Neural cell (in vitro differentiated cells): ENCODE results near the gene ABCA6. TPM values are rescaled to one million over a fixed set of nuclear protein-coding genes. Genes with fewer than 3 reads are reported as not detected.

ENCODE experiments used
- H2AFZ ChIP-seq: fragments of 200-600, 300-800 bp; sonication (generic), shearing (Covaris generic); 2 replicates; pipeline ENCODE4 v1.6.0; 2014; ENCODE audit warnings: low read depth, mild to moderate bottlenecking, antibody characterized with exemption, low read length, moderate library complexity
- H3F3A ChIP-seq: fragments of 200-600 bp; shearing (Covaris generic); 2 replicates; pipeline ENCODE4 v1.6.1; 2016; ENCODE audit warnings: mild to moderate bottlenecking, moderate library complexity, mixed read lengths, antibody characterized with exemption, low read length; ENCODE audit not compliant: insufficient read depth, poor library complexity, severe bottlenecking
- H3K27ac ChIP-seq: fragments of 200-600, 300-800 bp; sonication (generic), shearing (Covaris generic); 2 replicates; pipeline ENCODE4 v1.5.1; 2014; ENCODE audit warnings: mild to moderate bottlenecking, low read length, moderate library complexity
- H3K27me3 ChIP-seq: fragments of 300-800, 200-600 bp; sonication (generic), shearing (Covaris generic); 2 replicates; pipeline ENCODE4 v1.6.0; 2014; ENCODE audit warnings: mild to moderate bottlenecking, low read depth, low read length, moderate library complexity; ENCODE audit not compliant: insufficient read depth
- H3K36me3 ChIP-seq: fragments of 300-800, 200-600 bp; sonication (generic), shearing (Covaris generic); 2 replicates; pipeline ENCODE4 v1.5.1; 2014; ENCODE audit warnings: mild to moderate bottlenecking, antibody characterized with exemption, low read length, moderate library complexity; ENCODE audit not compliant: insufficient read depth
- H3K4me2 ChIP-seq: fragments of 300-800, 200-600 bp; sonication (generic), shearing (Covaris generic); 2 replicates; pipeline ENCODE4 v1.6.0; 2014; ENCODE audit warnings: mild to moderate bottlenecking, low read length
- H3K4me3 ChIP-seq: fragments of 300-800, 200-600 bp; sonication (generic), shearing (Covaris generic); 2 replicates; pipeline ENCODE4 v1.5.1; 2014; ENCODE audit warnings: mild to moderate bottlenecking, low read length, moderate library complexity
- H3K79me2 ChIP-seq: fragments of 200-600 bp; shearing (Covaris generic); replicated peaks from 2 replicates; pipeline ENCODE4 v1.6.0; 2014; ENCODE audit warnings: mild to moderate bottlenecking, low read length, moderate library complexity; ENCODE audit not compliant: insufficient read depth
- H3K9ac ChIP-seq: fragments of 300-800, 200-600 bp; sonication (generic), shearing (Covaris generic); 2 replicates; pipeline ENCODE4 v1.6.1; 2016; ENCODE audit warnings: mild to moderate bottlenecking, low read length, mixed read lengths
- H3K9me2 ChIP-seq: fragments of 200-600 bp; shearing (Covaris generic); 2 replicates; pipeline ENCODE4 v1.6.1; 2016; ENCODE audit warnings: mild to moderate bottlenecking, low read length, mixed read lengths; ENCODE audit not compliant: insufficient read depth
- H3K9me3 ChIP-seq: fragments of 200-600, 300-800 bp; sonication (generic), shearing (Covaris generic); 2 replicates; pipeline ENCODE4 v1.6.1; 2016; ENCODE audit warnings: mild to moderate bottlenecking, mixed run types, low read length, moderate library complexity, mixed read lengths
- H4K20me1 ChIP-seq: fragments of 200-600 bp; shearing (Covaris generic); 2 replicates; pipeline ENCODE4 v1.6.1; 2016; ENCODE audit warnings: mild to moderate bottlenecking, mixed run types; ENCODE audit not compliant: insufficient read depth
- CTCF ChIP-seq: fragments of 450-650 bp; IDR thresholded peaks from 2 replicates; pipeline ENCODE4 v1.5.1; 2014; ENCODE audit warnings: antibody characterized with exemption, mild to moderate bottlenecking, moderate library complexity; ENCODE audit not compliant: poor library complexity, severe bottlenecking
- EP300 ChIP-seq: fragments of 450-650 bp; conservative IDR thresholded peaks from 2 replicates; pipeline ENCODE4 v1.6.1; 2014; ENCODE audit warnings: antibody characterized with exemption, mild to moderate bottlenecking, moderate library complexity; ENCODE audit not compliant: poor library complexity, severe bottlenecking
- EZH2 ChIP-seq: fragments of 200-600, 300-800 bp; shearing (Covaris generic), sonication (generic); IDR thresholded peaks from 2 replicates; pipeline ENCODE4 v1.6.1; 2014; ENCODE audit warnings: antibody characterized with exemption, low read length, borderline replicate concordance, mild to moderate bottlenecking; ENCODE audit not compliant: insufficient read depth, poor library complexity, severe bottlenecking
- MXI1 ChIP-seq: fragments of 450-650 bp; conservative IDR thresholded peaks from 2 replicates; pipeline ENCODE4 v1.6.1; 2014; ENCODE audit warnings: antibody characterized with exemption, mild to moderate bottlenecking; ENCODE audit not compliant: poor library complexity, severe bottlenecking
- POLR2AphosphoS5 ChIP-seq: IDR thresholded peaks from 2 replicates; pipeline ENCODE4 v1.6.1; 2012
- RAD21 ChIP-seq: fragments of 450-650 bp; conservative IDR thresholded peaks from 2 replicates; pipeline ENCODE4 v1.6.1; 2014; ENCODE audit warnings: antibody characterized with exemption, mild to moderate bottlenecking, moderate library complexity
- REST ChIP-seq: IDR thresholded peaks from 2 replicates; pipeline ENCODE4 v1.6.1; 2012; ENCODE audit warnings: borderline replicate concordance
- SMC3 ChIP-seq: fragments of 450-650 bp; conservative IDR thresholded peaks from 2 replicates; pipeline ENCODE4 v1.6.1; 2014; ENCODE audit warnings: antibody characterized with exemption, mild to moderate bottlenecking, moderate library complexity; ENCODE audit not compliant: poor library complexity
- TAF1 ChIP-seq: IDR thresholded peaks from 2 replicates; pipeline ENCODE4 v1.6.1; 2012; ENCODE audit warnings: low read depth
- polyA plus RNA-seq: library from polyadenylated mRNA; depleted of rRNA; stranded (reverse); fragments of >200 nt; gene quantifications from 2 replicates; pipeline ENCODE4 v1.2.3, GENCODE V29; 2014

Gene ABCA6
- polyA plus RNA-seq, 1 donor from 2014 or later: 1.6 TPM

- no peaks in the 10 kb centered on the region for H4K20me1 ChIP-seq
- H3K4me3 ChIP-seq: no peak overlapping the region
- no peaks in the 10 kb centered on the region for H3K9me3 ChIP-seq
- no peak overlapping the region for H3K4me2 ChIP-seq
- H3K9me2 ChIP-seq: no peaks in the 10 kb centered on the region
- H3K27me3 ChIP-seq: no peaks in the 10 kb centered on the region
- no peaks in the 10 kb centered on the region for H3F3A ChIP-seq
- H2AFZ ChIP-seq: no peak overlapping the region
- no peak for TF ChIP-seq RAD21
- TF ChIP-seq EZH2: no peak
- no peak for TF ChIP-seq TAF1
- no peak for TF ChIP-seq POLR2AphosphoS5
- TF ChIP-seq SMC3: no peak
- TF ChIP-seq CTCF: no peak
- no peak for TF ChIP-seq MXI1
- TF ChIP-seq REST: no peak
- TF ChIP-seq EP300: no peak
- H3K36me3 ChIP-seq: no peaks in the 10 kb centered on the region
- no peak overlapping the region for H3K27ac ChIP-seq
- no peaks in the 10 kb centered on the region for H3K79me2 ChIP-seq
- no peak overlapping the region for H3K9ac ChIP-seq
Measured at GRCh38 chr17:69045646-69046045, 96.0 kb downstream of the ABCA6 start.

GRCh38 chr17:69044371-69044770, 97.3 kb downstream of the ABCA6 start:
- Histone ChIP-seq H3K9me3 (no peaks in the 10 kb centered on the region), H3K9me2 (no peaks in the 10 kb centered on the region), H3K79me2 (no peaks in the 10 kb centered on the region), H3F3A (no peaks in the 10 kb centered on the region), H2AFZ (no peak overlapping the region), H3K27me3 (no peaks in the 10 kb centered on the region), H3K4me2 (no peak overlapping the region), H3K27ac (no peak overlapping the region), H3K36me3 (no peaks in the 10 kb centered on the region), H3K9ac (no peak overlapping the region), H3K4me3 (no peak overlapping the region), H4K20me1 (no peaks in the 10 kb centered on the region)
- TF ChIP-seq EP300 (no peak), EZH2 (no peak), TAF1 (no peak), POLR2AphosphoS5 (no peak), SMC3 (no peak), MXI1 (no peak), RAD21 (no peak), CTCF (no peak), REST (no peak)
